Endothelial cell of umbilical vein (primary cell): ENCODE measurements around the gene ORMDL3. TPM values are rescaled to one million over a fixed set of nuclear protein-coding genes. Genes with fewer than 3 reads are reported as not detected.

Experiments used
- BruUV-seq: library from RNA; stranded (reverse); fragments of 400-500 nt; replicated peaks from 2 replicates; lab custom pipeline; 2021; lab: Mats Ljungman, UMichigan
- CTCF ChIA-PET: fragments of 300-600, 350-600 bp; sonication (Branson Sonifier 250); formaldehyde crosslinking; loops from one replicate; lab custom pipeline; 2021; ENCODE audit warnings: antibody characterized with exemption, inconsistent platforms; lab: Charles Lee
- POLR2A ChIA-PET: fragments of 300-600, 350-600 bp; sonication (Branson Sonifier 250); formaldehyde crosslinking; loops from one replicate; lab custom pipeline; 2021; ENCODE audit warnings: antibody characterized with exemption, inconsistent platforms; lab: Charles Lee
- DNase-seq: peaks from one replicate; pipeline ENCODE4 v3.0.0-alpha.2; 2011; ENCODE audit warnings: low read depth, low spot score
- FAIRE-seq: peaks from 2 replicates; lab custom pipeline; 2011; peaks lifted over from hg19 to GRCh38; lab: Jason Lieb, UNC
- H2AFZ ChIP-seq: 2 replicates; pipeline ENCODE4 v1.6.0; 2012; ENCODE audit warnings: low read depth, low read length, control low read depth, inconsistent platforms
- H3K27ac ChIP-seq: 2 replicates; pipeline ENCODE4 v1.5.1; 2011; ENCODE audit warnings: low read depth, mild to moderate bottlenecking, control low read depth, low read length, moderate library complexity; ENCODE audit not compliant: insufficient read depth
- H3K27me3 ChIP-seq, 2 experiments: 2 replicates each; pipeline versions ENCODE4 v1.6.0 to v1.6.1; 2011; ENCODE audit warnings: low read length in 2 of 2, mixed read lengths in 1 of 2; ENCODE audit not compliant: control insufficient read depth in 2 of 2, insufficient read depth in 2 of 2
- H3K36me3 ChIP-seq, 2 experiments: 2 replicates in 1 of 2; 3 replicates in 1 of 2; pipeline ENCODE4 v1.5.1; 2011; ENCODE audit warnings: low read length in 2 of 2, mild to moderate bottlenecking in 1 of 2, moderate library complexity in 1 of 2; ENCODE audit not compliant: control insufficient read depth in 2 of 2, insufficient read depth in 2 of 2; ENCODE audit errors: extremely low read depth in 1 of 2
- H3K4me1 ChIP-seq: 3 replicates; pipeline ENCODE4 v1.5.1; 2011; ENCODE audit warnings: mild to moderate bottlenecking, low read length; ENCODE audit not compliant: control insufficient read depth, insufficient read depth; ENCODE audit errors: extremely low read depth
- H3K4me2 ChIP-seq: 2 replicates; pipeline ENCODE4 v1.6.1; 2011; ENCODE audit warnings: low read length, control low read depth, mixed read lengths; ENCODE audit not compliant: insufficient read depth
- H3K4me3 ChIP-seq, 3 experiments: fragments of 200-600 bp in 1 of 3; sonication (generic), shearing (Covaris generic) in 1 of 3; replicated peaks in 1 of 3; 2 replicates each; pipeline ENCODE4 v1.5.1; 2011 to 2016; ENCODE audit warnings: control low read depth in 3 of 3, low read length in 3 of 3, mild to moderate bottlenecking in 2 of 3, inconsistent platforms in 1 of 3, low read depth in 1 of 3, moderate library complexity in 1 of 3; ENCODE audit not compliant: insufficient read depth in 1 of 3
- H3K79me2 ChIP-seq: 2 replicates; pipeline ENCODE4 v1.6.0; 2012; ENCODE audit warnings: low read length, inconsistent platforms; ENCODE audit not compliant: control insufficient read depth, insufficient read depth
- H3K9ac ChIP-seq: replicated peaks from 2 replicates; pipeline ENCODE3; 2011; ENCODE audit warnings: low read length, control low read depth; ENCODE audit not compliant: insufficient read depth; ENCODE audit errors: extremely low read depth
- H3K9me1 ChIP-seq: replicated peaks from 3 replicates; pipeline ENCODE4 v1.6.0; 2011; ENCODE audit warnings: mild to moderate bottlenecking, low read length; ENCODE audit not compliant: control insufficient read depth, insufficient read depth; ENCODE audit errors: extremely low read depth
- H3K9me3 ChIP-seq: replicated peaks from 2 replicates; pipeline ENCODE4 v1.5.1; 2012; ENCODE audit warnings: low read length, inconsistent platforms; ENCODE audit not compliant: control insufficient read depth, insufficient read depth
- H4K20me1 ChIP-seq: replicated peaks from 2 replicates; pipeline ENCODE3; 2011; ENCODE audit warnings: mild to moderate bottlenecking, low read length; ENCODE audit not compliant: control insufficient read depth, insufficient read depth; ENCODE audit errors: extremely low read depth
- EZH2 ChIP-seq: IDR thresholded peaks from 2 replicates; pipeline ENCODE4 v1.6.1; 2012; ENCODE audit warnings: borderline replicate concordance, low read depth, mild to moderate bottlenecking, moderate library complexity, low read length, inconsistent platforms; ENCODE audit not compliant: severe bottlenecking
- FOS ChIP-seq: IDR thresholded peaks from 2 replicates; pipeline ENCODE4 v1.6.1; 2011; ENCODE audit warnings: mild to moderate bottlenecking, low read length, moderate library complexity, borderline replicate concordance; ENCODE audit not compliant: insufficient read depth
- GATA2 ChIP-seq: IDR thresholded peaks from 2 replicates; pipeline ENCODE4 v1.7.0; 2011; ENCODE audit warnings: low read depth, mild to moderate bottlenecking, moderate library complexity, mixed read lengths, low read length; ENCODE audit not compliant: insufficient read length, insufficient read depth
- JUN ChIP-seq: IDR thresholded peaks from 2 replicates; pipeline ENCODE4 v1.6.1; 2011; ENCODE audit warnings: borderline replicate concordance, low read depth; ENCODE audit not compliant: insufficient read length, insufficient read depth
- MAX ChIP-seq: IDR thresholded peaks from 2 replicates; pipeline ENCODE4 v1.6.1; 2011; ENCODE audit not compliant: insufficient read depth, insufficient read length
- MYC ChIP-seq: IDR thresholded peaks from one replicate; pipeline ENCODE4 v1.6.1; 2011; ENCODE audit warnings: mild to moderate bottlenecking, low read depth, low read length
- POLR2A ChIP-seq: IDR thresholded peaks from 2 replicates; pipeline ENCODE4 v1.6.1; 2012; ENCODE audit warnings: low read depth, mild to moderate bottlenecking, control low read depth, low read length
- POLR2AphosphoS5 ChIP-seq: IDR thresholded peaks from 2 replicates; pipeline ENCODE4 v1.6.1; 2012; ENCODE audit warnings: low read depth, mild to moderate bottlenecking, control low read depth, low read length, moderate library complexity; ENCODE audit not compliant: insufficient read depth
- dilution Hi-C: fragments of 300-500 bp; cut with MboI; formaldehyde crosslinking; loops from one replicate; pipeline ENCODE4 v1.15.0; 2019; ENCODE audit warnings: low sequenced_read_pairs; ENCODE audit not compliant: extremely low pct_ligation_motif_present
- intact Hi-C: fragments of 100-400 bp; cut with micrococcal nuclease; formaldehyde crosslinking; loops from one replicate; pipeline ENCODE4 v1.10.0; 2022
- polyA plus RNA-seq, 4 experiments: library from polyadenylated mRNA; depleted of rRNA in 3 of 4; stranded (reverse) in 3 of 4; unstranded in 1 of 4; fragments of >200 nt; gene quantifications; 2 replicates each; pipeline versions ENCODE4 v1.2.1 to v1.2.3, GENCODE V29; 2011 to 2012; ENCODE audit warnings: missing spikeins in 1 of 4
- total RNA-seq: library from RNA; stranded (reverse); gene quantifications from 2 replicates; pipeline ENCODE4 v1.2.3, GENCODE V29; 2021

ORMDL3 gene
- total and polyA plus RNA-seq, 2 donors (not counting 3 experiments of a cell fraction or from before 2014, with no cell fraction given): 29.8 to 49.8 TPM

GRCh38 chr17:39894681-39895376 is 32.6 kb downstream of the ORMDL3 start:
- Histone ChIP-seq H3K79me2 (no peaks in the 10 kb centered on the region), H4K20me1 (no peaks in the 10 kb centered on the region), H3K4me3 (no peak overlapping the region), H3K4me1 (no peaks in the 10 kb centered on the region), H3K9me3 (no peaks in the 10 kb centered on the region), H3K27ac (no peak overlapping the region), H3K27me3 (peaks cover 2 to 12% of the 10 kb centered on the region in 2 experiments), H3K4me2 (no peak overlapping the region), H3K9ac (no peak overlapping the region), H3K9me1 (no peaks in the 10 kb centered on the region), H3K36me3 (no peaks in the 10 kb centered on the region), H2AFZ (no peak overlapping the region)
- CTCF ChIA-PET: interaction anchor here (1.6 to 3.4 kb wide), 4 partner anchors 10 to 271 kb away, joined by 4 to 13 read pairs (median 8); no protein-coding TSS in a partner anchor
- FAIRE-seq: no peak
- intact Hi-C loops (no loop called here), dilution Hi-C loops (no loop called here)
- TF ChIP-seq EZH2: no peak
- TF ChIP-seq MYC: no peak
- TF ChIP-seq POLR2AphosphoS5: no peak
- no peak for TF ChIP-seq JUN
- TF ChIP-seq GATA2: no peak
- TF ChIP-seq FOS: no peak
- no peak for TF ChIP-seq POLR2A
- no peak for TF ChIP-seq MAX
- DNase-seq: peak; percentile 2
- no TSS peak for BruUV-seq
- POLR2A ChIA-PET: interaction anchor here (0.6 kb wide), 1 partner anchor 1290 kb away, joined by 3 read pairs; no protein-coding TSS in a partner anchor
